Activated naive CD4-positive, alpha-beta T cell treated with Interleukin-2 at 50 U/mL for 16 hours (primary cell): Measurements from ENCODE around the gene TBC1D20.
"Not testable (repeated sequence)": the region's sequence is repeated elsewhere in the genome, so short reads cannot be mapped to it uniquely, and the experiment has no call there.

ENCODE experiments used
- DNase-seq: peaks from one replicate; pipeline ENCODE4 v3.0.0-alpha.2; 2020

The TBC1D20 gene

DNA sequence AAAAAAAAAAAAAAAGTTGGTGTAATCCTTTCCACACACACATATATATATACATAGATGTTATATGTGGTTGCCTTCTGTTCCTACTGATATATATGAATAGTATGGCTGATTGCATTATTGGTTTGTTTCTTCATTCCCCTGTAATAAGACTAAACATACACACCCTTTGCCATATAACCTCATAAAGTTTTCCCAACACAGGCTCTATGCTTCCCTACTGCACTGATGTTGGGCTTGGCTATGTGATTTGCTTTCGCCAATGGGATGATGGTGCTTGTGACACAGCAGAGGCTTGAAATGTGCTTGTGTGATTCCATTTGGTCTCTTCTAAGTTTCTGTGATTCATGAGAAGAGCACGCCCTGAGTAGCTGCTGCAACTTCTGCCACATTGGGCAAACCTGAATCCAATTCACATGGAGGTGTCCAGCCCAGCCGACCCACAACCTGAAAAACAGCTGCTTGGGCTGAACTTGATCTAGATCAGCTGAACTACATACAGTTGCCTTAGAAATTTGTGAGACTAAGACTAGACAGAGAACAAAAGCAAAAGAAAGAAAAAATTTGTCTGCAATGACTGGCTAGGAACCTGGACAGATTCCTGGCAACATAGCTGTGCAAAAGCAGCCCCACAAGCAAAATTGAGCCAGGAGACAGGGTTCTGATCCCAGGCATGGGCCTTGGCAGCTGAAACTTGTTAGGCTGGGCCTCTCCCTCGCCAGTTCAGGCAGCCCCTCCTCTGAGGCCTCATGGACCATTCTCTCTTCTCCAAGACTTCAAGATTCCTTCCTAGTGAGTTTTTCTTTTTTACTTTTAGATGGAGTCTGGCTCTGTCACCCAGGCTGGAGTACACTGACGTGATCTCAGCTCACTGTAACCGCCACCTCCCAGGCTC lies 13.4 kb upstream of the TBC1D20 start:
- DNase-seq = no peak

DNA sequence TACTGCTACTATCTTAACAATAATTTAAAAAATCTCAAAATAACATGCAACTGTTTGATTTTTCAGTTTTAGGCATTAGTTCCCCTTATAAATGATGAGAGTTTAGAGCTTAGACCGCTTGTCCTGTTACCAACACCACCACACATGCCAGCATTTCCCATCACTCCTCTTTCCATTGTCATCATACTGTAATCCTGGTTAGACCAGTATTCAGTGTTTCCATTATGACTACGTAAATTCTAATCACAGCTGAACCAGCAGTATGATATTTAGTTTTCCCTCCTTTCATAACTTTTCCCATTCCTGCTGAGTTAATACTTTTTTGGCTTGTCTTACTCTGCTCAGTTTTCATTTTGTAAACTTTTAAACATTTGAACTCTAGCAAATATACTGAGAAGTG lies 12.2 kb upstream of the TBC1D20 start:
- DNase-seq = no peak

DNA sequence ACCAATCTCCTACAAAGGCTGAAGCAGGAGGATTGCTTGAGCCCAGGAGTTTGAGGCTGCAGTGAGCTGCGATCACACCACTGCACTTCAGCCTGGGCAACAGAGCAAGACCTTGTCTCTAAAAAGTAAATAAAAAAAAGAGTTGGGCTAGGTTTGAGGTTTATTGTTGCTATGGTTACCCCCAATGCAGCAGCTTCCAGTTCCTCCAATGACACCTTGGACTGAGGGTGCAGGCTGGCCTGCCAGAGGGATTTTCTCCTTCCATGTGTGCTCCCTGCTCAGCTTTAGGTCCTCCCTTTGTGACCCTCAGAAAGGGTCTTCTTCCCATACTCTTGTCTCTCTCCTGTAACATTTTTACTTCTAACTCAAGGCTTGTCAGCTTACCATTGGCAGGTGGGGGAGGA lies 10.6 kb upstream of the TBC1D20 start:
- DNase-seq = no peak

DNA sequence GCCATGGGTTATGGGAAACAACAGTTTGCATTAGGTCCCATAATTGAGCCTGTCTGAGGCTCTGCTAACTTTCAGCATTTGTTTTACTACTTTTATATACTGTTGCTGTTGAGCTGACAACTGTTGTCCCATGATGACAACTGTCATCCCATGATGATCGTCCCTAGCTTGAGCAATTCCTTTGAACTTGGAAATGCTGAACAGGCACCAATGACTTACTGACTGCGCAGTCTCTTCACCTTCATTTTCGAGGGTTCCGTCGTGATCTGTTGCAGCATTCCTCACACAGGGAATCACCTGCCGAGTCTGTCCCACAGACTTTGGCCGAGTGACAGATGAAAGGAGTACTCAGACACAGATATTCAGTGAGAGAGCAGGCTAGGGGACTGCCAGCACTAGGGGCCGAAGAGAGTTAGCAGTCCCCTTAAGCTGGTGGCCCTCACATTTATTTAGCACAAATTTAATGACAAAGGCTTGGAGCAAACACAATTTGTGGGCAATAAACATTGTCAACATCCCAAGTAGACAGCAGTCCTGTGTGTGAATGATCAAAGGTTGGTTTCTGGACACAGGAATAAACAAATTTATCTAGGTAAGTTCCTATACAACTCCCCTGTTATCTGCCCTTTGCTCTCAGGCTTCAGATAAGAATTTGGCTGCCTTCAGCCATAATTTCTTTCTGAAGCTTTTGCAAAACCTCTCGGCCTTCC lies 10.0 kb upstream of the TBC1D20 start:
- no peak for DNase-seq

DNA sequence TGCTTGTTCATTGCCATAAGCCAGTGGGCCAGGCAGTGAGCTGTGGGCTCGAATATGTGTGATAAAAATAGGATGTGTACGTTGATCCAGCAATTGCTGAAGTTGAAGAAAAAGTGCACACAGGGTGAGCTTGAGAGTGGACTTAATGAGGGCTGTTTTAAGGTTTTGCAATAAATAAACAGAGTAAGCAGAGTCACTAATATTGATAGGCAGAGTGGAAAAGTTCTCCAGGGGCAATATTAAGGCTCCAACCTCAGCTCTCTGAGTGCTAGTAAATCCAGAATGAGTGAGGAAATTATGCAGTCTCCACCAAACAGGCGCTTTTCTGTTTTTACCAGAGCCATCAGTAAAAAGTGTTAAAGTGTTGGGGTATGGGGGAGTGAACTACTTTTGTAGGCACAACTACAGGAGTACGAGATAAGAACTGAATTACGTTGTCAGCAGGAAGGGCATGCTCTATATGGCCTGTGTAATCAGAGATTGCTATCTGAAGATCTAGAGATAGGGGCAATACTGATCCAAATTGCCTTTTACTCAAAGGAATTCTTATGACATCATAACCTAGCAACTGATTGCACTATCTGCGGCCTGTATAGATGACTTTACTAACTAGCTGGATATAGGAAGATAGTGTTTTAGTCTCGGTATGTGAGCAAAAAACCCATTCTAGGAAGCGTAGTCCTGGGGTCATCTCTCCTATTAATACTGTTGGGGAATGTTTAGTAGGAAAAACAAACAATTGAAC lies 7.6 kb upstream of the TBC1D20 start:
- DNase-seq = no peak

DNA sequence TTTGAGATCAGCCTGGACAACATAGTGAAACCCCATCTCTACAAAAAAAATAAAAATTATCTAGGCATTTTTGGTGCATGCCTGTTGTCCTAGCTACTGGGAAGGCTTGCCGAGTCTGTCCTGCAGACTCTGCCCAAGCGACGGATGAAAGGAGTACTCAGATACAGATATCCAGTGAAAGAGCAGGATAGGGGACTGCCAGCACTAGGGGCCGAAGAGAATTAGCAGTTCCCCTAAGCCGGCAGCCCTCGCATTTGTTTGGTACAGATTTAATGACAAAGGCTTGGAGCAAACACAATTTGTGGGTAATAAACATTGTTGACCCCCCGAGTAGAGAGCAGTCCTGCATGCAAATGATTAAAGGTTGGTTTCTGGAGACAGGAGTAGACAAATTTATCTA lies 5.4 kb upstream of the TBC1D20 start:
- no peak for DNase-seq

DNA sequence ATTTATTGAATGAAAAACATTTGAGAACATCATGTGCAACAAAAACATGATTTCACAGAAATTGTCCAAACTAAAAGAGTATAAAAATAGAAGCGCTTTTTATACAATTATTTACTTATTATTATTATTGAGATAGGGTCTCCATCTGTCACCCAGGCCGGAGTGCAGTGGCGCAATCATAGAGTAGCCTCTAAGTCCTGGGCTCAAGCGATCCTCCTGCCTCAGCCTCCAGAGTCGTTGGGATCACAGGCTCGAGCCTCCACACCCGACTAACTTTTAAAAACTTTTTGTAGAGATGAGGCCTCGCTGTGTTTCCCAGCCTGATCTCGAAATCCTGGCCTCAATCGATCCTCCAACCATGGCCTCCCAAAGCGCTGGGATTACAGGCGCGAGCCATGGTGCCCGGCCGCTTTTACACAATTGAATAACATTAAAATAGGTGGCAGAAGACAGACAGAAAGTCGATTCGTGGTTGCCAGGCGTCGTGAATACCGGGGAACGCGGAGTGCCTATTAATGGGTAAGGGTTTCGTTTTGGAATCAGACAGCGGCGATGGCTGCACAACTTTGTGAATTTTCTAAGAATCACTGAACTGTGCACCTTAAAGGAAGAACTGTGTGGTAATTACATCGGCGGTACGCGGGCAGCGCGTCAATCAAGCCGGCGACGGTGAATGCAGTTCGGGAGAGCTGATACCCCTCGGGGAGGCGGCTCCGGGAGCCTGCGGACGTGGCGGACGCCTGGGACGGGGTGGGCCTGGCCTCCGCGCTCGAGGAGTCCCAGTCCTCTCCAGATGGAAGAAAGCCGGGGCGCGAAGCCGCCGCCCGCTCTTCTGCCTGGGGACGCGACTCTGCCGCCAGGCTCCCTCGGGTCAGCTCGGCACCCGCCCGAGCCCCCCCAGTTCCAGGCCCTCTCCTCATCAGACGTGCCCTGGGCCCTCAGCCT lies 807 bp downstream of the TBC1D20 start:
- peak; percentile 56 for DNase-seq

DNA sequence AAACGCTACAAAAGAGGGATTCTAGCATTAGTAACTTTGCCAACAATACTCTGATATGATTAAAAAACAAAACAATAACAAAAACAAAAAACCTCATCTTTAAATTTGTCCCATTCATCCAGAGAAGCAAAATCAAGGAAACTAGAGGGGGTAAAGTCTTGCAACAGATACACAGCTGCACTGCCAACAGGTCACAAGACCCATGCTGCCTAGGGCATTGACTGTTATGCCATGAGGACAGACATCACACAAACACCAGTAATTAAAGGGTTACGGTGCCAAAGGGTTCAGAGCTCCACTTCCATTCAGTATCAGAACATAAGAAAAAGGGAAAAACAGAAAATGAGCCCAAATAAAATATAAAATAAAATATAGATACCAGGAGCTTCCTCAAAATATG lies 1.6 kb downstream of the TBC1D20 start:
- no peak for DNase-seq

DNA sequence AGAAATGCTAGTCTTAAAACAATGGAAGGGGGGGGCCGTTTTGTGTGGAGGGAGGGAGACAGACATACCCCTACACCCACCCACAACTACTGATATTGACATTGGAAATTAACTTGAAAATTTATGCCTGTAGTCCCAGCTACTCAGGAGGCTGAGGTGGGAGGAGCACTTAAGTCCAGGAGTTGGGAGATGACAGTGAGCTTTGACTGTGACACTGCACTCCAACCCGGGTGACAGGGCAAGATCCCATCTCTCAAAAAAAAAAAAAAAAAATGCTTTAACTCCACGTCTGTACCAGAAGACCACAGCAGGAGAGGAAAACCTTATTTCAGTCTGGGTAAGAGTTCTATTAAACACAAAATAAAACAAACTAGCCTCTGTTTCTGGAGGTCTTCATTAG lies 2.2 kb downstream of the TBC1D20 start:
- DNase-seq = no peak

DNA sequence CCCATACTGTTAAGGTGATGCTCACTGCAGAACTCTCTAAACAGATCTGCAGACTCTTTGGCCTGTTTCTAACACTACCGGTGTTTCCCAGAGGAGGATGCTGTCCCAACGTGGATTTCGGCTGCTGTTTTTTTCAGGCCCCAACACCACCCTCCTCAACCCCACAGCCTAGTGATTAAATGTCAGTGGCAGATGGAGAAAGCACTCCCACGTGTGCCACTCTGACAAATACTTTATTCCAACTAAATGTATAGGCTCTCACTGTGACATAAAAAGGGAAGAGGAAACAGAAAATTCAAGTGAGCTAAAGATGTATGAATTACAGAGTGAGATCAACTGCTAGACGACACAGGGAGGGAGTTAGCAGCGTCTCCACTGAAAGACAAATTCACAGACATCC lies 3.6 kb downstream of the TBC1D20 start:
- no peak for DNase-seq

DNA sequence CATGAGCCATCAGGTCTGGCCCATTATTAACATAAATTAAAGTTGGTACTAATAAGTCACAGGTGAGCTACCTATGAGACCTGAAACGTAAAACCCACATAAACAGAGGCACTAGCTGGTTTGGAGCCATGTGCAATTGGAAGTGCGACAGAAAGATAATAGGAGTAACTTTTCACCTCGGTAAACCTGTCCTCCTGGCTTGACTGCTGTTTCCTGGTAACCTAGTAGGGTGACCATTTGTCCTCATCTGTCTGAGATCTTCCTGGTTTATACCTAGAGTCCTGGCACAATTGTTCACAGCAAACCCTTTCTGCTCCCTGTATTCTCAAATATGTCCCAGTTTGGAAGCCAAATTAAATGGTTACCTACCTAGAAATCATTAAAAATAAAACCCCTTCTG lies 7.4 kb downstream of the TBC1D20 start:
- DNase-seq = no peak

DNA sequence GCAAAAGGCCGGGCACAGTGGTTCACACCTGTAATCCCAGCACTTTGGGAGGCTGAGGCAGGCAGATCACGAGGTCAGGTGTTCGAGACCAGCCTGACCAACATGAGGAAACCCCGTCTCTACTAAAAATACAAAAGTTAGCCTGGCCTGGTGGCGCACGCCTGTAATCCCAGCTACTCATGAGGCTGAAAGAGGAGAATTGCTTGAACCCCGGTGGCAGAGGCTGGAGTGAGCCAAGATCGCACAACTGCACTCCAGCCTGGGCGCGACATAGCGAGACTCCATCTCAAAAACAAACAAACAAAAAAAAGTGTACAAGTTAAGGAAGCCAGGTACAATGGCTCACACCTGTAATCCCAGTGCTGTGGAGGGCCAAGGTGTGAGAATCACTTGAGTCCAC lies 10.3 kb downstream of the TBC1D20 start:
- not testable (repeated sequence) for DNase-seq

DNA sequence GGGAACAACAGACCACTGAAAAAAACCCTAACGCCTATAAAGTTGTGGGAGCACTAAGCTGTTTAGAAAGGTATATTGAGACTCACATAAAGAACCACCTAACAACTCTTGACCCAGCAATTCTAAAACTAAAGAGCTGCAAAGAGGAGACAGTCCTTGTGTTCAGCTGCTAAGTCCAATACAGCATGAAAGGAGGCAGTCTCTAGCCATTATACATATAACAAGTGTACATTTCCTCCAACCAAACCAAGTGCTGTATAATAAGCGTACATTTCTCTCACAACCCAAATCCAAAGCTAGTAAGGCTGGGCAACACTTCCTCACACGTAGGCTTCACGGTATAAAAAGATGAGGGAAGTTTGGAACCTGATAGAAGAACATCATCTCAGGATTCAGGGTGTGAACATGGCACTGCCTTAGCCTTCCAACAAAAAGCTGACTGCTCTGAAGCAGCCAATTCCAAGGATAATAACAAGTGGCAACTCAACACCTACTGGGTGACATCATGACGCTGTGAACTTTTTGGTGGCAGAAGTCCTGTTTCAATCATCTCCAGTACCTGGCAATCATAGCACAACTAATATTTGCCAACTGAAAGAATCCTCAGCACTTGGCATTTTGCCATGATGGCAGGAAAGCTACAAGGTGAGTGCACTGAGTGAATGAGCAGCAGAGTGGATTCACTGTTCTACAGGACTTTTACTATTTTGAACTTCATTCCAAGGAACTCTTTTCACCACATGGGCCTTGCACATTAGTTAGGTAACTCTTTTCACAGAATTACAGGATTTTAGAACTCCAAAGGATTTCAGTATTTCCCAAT lies 16.6 kb downstream of the TBC1D20 start:
- DNase-seq = no peak

DNA sequence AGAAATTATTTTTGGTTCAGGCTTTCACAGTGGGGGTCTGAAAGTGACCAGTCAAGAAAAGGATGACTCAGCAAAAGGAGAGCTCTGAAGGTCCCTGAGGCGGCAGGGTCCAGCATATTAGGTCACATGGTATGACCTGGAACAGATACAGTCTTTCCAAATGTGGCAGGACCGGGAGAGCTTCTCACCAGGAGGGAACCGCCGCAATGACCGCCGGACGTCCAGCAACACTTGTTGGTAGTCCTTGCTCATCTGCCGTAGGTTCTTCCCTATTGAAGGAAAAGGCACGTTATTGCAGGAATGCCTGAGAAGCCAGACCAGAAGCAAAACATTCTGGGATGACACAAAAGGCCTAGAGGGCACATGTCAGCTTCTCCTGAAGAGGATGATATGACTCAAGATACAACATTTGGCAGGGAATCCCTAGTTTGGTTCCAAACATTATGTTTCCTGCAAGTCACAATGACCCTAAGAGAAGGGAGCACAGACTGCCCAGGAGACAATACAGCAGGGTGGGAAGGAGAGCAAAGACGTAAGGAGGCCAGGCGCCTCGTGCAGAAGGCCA lies 17.4 kb downstream of the TBC1D20 start:
- DNase-seq = no peak

DNA sequence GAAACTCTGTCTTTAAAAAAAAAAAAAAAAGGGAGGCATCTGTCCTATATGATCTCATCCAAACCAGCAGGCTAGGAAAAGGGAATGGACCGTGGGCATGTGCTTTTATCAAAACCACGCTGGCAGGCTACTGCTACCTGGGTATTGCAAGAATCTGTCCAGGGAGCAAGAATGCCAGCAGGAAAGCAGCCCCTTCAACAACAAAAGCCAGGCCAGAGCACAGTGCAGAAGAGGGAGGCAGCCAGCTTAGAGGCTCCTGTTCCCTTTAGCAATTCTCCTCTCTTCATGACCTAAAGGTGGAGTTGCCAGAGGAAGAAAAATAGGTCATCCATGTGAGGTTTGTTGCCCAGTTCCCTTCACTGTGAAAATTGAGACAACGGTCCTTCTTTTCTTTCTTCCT lies 18.2 kb downstream of the TBC1D20 start:
- DNase-seq = no peak

DNA sequence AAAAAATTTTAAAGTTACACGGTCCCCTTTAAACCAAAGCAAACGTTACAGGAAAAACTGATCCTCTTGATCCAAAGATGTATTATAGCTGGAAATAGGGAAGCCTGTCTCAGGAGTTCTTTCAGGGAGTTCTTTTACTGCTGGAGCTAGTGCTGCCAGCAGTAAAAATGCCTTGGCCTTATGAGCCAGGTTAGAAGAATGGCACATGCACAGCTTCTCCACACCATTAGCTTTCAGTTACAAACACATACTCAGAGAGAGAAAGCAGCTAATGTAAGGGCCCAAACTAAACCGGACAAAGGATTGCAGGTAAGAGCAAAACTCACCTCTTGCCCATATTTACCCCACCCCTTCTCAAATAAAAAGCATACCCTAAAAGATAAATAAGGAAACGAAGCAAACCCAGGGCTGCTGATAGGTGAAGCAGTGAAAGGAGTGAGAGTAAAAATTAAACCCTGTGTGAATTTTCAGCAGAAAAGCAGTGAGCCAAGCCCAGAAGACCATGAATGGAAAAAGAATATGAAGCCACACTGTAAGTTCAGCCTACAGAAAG lies 19.0 kb downstream of the TBC1D20 start:
- DNase-seq = no peak

DNA sequence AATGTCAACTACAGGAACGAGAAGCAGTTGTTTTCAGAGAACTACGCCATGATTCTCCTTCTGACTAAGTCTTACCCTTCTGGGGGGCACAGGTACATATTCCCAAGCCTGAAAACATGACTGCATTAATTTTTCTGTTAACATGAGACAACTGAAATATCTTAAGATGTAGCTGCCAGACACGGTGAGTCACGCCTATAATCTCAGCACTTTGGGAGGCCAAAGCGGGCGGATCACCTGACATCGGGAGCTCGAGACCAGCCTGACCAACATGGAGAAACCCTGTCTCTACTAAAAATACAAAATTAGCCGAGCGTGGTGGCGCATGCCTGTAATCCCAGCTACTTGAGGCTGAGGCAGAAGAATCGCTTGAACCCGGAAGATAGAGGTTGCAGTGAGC lies 21.7 kb downstream of the TBC1D20 start:
- DNase-seq = no peak

DNA sequence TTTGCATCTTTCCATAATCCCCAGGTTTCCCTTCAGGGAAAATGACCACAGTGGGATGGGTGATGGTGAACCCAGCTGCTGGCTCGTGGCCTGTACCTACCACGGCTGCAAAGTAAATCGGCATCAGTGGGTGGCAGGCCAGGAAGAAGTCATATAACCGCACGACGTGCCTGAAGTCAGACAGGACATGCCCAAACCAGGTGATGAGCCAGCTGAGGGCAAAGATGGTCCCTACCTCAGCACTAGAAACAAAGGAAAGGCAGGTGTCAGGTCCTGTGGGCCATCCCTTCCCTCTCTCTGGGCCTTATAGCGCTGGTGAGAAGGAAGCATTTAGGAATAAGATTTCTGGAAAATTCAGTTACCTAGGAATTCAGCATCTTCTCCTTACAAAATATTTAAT lies 22.2 kb downstream of the TBC1D20 start:
- no peak for DNase-seq

DNA sequence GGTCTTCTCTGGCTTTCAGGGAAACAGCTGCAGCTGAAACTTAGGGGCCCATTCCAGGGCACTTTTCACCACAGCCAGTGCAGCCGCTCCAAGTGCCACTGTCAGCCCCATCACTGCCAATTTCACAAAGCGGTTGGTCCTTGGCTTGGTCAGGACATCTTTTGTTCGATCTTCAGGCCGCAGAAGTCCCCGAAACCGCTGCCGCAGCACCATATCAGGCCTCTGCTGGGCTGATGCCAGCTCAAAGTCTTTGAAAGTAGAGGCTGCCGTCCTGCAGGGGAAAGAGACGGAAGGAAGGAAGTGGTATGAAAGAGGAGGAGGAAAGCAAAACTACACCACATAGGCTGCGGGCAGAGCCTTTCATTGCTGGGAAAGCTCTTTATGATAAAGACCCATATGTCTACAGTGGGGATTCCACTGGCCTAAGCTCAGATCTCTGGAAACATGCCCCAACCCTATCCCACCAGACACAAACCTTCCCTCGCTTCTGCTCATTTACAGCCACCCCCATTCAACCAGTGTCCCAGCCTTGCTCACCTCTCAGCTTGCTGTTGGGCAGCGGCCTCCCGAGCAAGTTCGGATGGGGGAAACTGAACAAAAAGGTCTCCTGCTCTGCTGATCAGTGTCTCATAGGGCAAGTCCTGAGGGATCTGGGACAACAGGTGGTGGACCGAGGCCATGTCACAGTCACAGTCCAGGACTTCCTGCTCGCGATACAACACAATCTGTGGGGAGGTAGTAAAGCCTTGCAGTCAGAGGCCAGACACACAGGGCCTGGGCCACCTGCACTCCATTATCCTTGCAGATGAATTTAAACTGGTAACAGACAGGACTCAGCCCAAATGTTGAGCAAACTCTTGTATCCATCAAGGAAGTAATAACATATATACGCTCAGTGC lies 23.5 kb downstream of the TBC1D20 start:
- DNase-seq = peak; percentile 56
